GM12878 (cell line): ENCODE data around the gene IPP. TPM values are rescaled to one million over a fixed set of nuclear protein-coding genes. Genes with fewer than 3 reads are reported as not detected.

Experiments
- ATAC-seq: fragments of 200-7000 bp; cut with Tn5 transposase; 3 replicates; pipeline ENCODE4 v1.9.1; 2020; ENCODE audit warnings: mild to moderate bottlenecking, moderate library complexity
- BruUV-seq: library from RNA; stranded (reverse); fragments of 400-500 nt; replicated peaks from 2 replicates; lab custom pipeline; 2021; lab: Mats Ljungman, UMichigan
- CTCF ChIA-PET: fragments of 300-600 bp; sonication (Branson Sonifier 250); formaldehyde crosslinking; extraction: SDS; loops from one replicate; lab custom pipeline; 2021; ENCODE audit warnings: inconsistent platforms; lab: Yijun Ruan, JAX
- POLR2A ChIA-PET: fragments of 350-600 bp; formaldehyde crosslinking; extraction: SDS; loops from one replicate; lab custom pipeline; 2021; ENCODE audit warnings: inconsistent platforms; lab: Charles Lee
- RAD21 ChIA-PET: fragments of 300-600 bp; sonication (Branson Sonifier 250); formaldehyde crosslinking; loops from one replicate; lab custom pipeline; 2023; ENCODE audit warnings: antibody characterized with exemption; ENCODE audit not compliant: unreplicated experiment; lab: Charles Lee
- SMC1A ChIA-PET: fragments of 300-600 bp; sonication (Branson Sonifier 250); formaldehyde crosslinking; loops from one replicate; lab custom pipeline; 2023; ENCODE audit not compliant: unreplicated experiment, uncharacterized antibody; lab: Charles Lee
- DNase-seq: peaks from one replicate; pipeline ENCODE4 v3.0.0-alpha.2; 2011; ENCODE audit warnings: low read depth, low spot score
- FAIRE-seq: peaks from 3 replicates; lab custom pipeline; 2011; peaks lifted over from hg19 to GRCh38; lab: Jason Lieb, UNC
- H2AFZ ChIP-seq: 2 replicates; pipeline ENCODE4 v1.6.0; 2011; ENCODE audit warnings: low read depth, low read length, control low read depth; ENCODE audit not compliant: control insufficient read depth
- H3K27ac ChIP-seq: 2 replicates; pipeline ENCODE4 v1.5.1; 2011; ENCODE audit warnings: control low read depth; ENCODE audit not compliant: control insufficient read depth, insufficient read depth
- H3K27me3 ChIP-seq, 2 experiments: replicated peaks in 1 of 2; 2 replicates each; pipeline versions ENCODE4 v1.6.0 to v1.6.1; 2011; ENCODE audit warnings: low read length in 1 of 2; ENCODE audit not compliant: control insufficient read depth in 2 of 2, insufficient read depth in 2 of 2
- H3K36me3 ChIP-seq, 2 experiments: 2 replicates each; pipeline ENCODE4 v1.5.1; 2011; ENCODE audit warnings: low read length in 1 of 2; ENCODE audit not compliant: control insufficient read depth in 2 of 2, insufficient read depth in 2 of 2
- H3K4me1 ChIP-seq: 2 replicates; pipeline ENCODE4 v1.6.1; 2011; ENCODE audit warnings: mild to moderate bottlenecking, low read length, moderate library complexity, mixed read lengths; ENCODE audit not compliant: control insufficient read depth, insufficient read depth
- H3K4me2 ChIP-seq: 2 replicates; pipeline ENCODE4 v1.6.0; 2011; ENCODE audit warnings: control low read depth; ENCODE audit not compliant: control insufficient read depth, insufficient read depth
- H3K4me3 ChIP-seq: fragments of 200-600 bp; sonication (generic); 2 replicates; pipeline ENCODE4 v1.5.1; 2016
- H3K79me2 ChIP-seq: 2 replicates; pipeline ENCODE4 v1.6.0; 2011; ENCODE audit warnings: low read length; ENCODE audit not compliant: control insufficient read depth, insufficient read depth
- H3K9ac ChIP-seq: 2 replicates; pipeline ENCODE4 v1.8.0; 2011; ENCODE audit warnings: low read length, control low read depth, mixed read lengths; ENCODE audit not compliant: control insufficient read depth, insufficient read depth
- H3K9me3 ChIP-seq: replicated peaks from 3 replicates; pipeline ENCODE4 v1.5.1; 2011; ENCODE audit warnings: mild to moderate bottlenecking, low read length; ENCODE audit not compliant: control insufficient read depth, insufficient read depth
- H4K20me1 ChIP-seq: 2 replicates; pipeline ENCODE4 v1.6.0; 2011; ENCODE audit not compliant: control insufficient read depth, insufficient read depth
- whole genome bisulfite sequencing: methylation state at CpG from one replicate; pipeline ENCODE4 v1.1.6; 2016; ENCODE audit warnings: low lambda C conversion rate; ENCODE audit not compliant: insufficient replicate concordance, insufficient coverage; ENCODE audit errors: missing lambda C conversion rate; 5-methylcytosine and 5-hydroxymethylcytosine counted together
- in situ Hi-C: fragments of 300-500 bp; cut with MboI; formaldehyde crosslinking; loops from 9 replicates; pipeline ENCODE4 v1.14.3; 2018; ENCODE audit warnings: mixed read lengths
- intact Hi-C: fragments of 100-400 bp; cut with micrococcal nuclease; formaldehyde crosslinking; loops from one replicate; pipeline ENCODE4 v1.14.2; 2022; ENCODE audit not compliant: unreplicated experiment
- polyA plus RNA-seq, 11 experiments: library from polyadenylated mRNA; depleted of rRNA in 4 of 11; unstranded in 6 of 11; stranded (reverse) in 5 of 11; fragments of >200 nt; fragmentation: Nextera tagmentation in 4 of 11; fragmentation: Illumina TruSeq in 1 of 11; extraction: Ambion mirVana in 4 of 11; extraction: Trizol in 1 of 11; gene quantifications; 1 replicate in 1 of 11; 2 replicates in 10 of 11; pipeline versions ENCODE4 v1.2.1 to v1.2.3, GENCODE V29; 2011 to 2016; ENCODE audit warnings: inconsistent platforms in 2 of 11, missing spikeins in 2 of 11, low read depth in 1 of 11
- total RNA-seq, 4 experiments: library from RNA; depleted of rRNA in 3 of 4; stranded (reverse); fragments of >200 nt in 3 of 4; fragmentation: Illumina TruSeq in 1 of 4; extraction: Trizol in 1 of 4; gene quantifications; 2 replicates each; pipeline versions ENCODE4 v1.2.1 to v1.2.3, GENCODE V29; 2013 to 2021
- TF ChIP-seq, protein P1 (sequence below): IDR thresholded peaks from 2 replicates; pipeline ENCODE4 v1.6.1; 2012; ENCODE audit warnings: low read depth, low read length, improper control_type of control experiment
- TF ChIP-seq, protein P2 (sequence below): fragments of 450-650 bp; IDR thresholded peaks from 2 replicates; pipeline ENCODE4 v1.6.1; 2017; ENCODE audit warnings: mild to moderate bottlenecking

The IPP gene
- total and polyA plus RNA-seq, 10 of the 15 experiments (the other 5 are each of a cell fraction or from before 2014, with no cell fraction given), result 4.7 to 15.0 (median 10.4) TPM

DNA sequence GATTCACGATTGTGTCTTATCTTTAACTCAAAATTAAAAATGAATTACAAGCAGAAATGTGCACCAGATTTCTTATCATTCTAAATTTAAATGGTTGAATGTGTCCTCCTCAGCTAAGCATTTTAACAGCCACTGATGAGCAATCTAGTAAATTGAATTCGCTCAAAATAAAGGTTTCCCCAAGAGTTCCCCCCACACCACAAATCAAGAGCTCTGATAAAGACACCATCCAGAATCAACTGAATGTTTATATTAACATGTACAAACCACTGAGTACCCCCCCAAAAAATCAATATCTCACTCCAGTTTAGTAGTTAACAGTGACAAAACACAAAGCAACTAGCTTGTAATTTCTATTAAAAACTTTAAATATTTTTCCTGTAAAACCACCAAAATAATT is 66.1 kb downstream of the IPP start:
- ChIA-PET SMC1A (interaction anchor here (1.0 to 1.8 kb wide), 2 partner anchors 27 to 40 kb away, joined by 3 to 6 read pairs; no protein-coding TSS in a partner anchor), RAD21 (no interaction called here), POLR2A (interaction anchor here (1.2 to 2.6 kb wide), 2 partner anchors 10 to 31 kb away, joined by 3 to 15 read pairs; no protein-coding TSS in a partner anchor), CTCF (interaction anchor here (0.7 kb wide), 2 partner anchors 38 to 159 kb away, joined by 3 read pairs; no protein-coding TSS in a partner anchor)
- DNase-seq (no peak), ATAC-seq (no peak), FAIRE-seq (no peak)
- H2AFZ ChIP-seq, result no peak overlapping the region
- in situ Hi-C loops (no loop called here), intact Hi-C loops (loop anchor here (10.0 kb wide), 2 partner anchors 500 to 660 kb away; partner anchors contain the start of gene NSUN4)
- H3K9me3 ChIP-seq, result no peaks in the 10 kb centered on the region
- H3K4me2 ChIP-seq, result peak overlapping the region; percentile 64
- peaks cover under 1% of the 10 kb centered on the region; the same call in 1 of the 2 replicates for H4K20me1 ChIP-seq
- 62% methylated on average over 2 of the region's 2 CpGs for WGBS
- H3K9ac ChIP-seq, result no peak overlapping the region
- no TSS peak for BruUV-seq
- H3K79me2 ChIP-seq, result peaks cover 89% of the 10 kb centered on the region
- TF ChIP-seq, protein P1, sequence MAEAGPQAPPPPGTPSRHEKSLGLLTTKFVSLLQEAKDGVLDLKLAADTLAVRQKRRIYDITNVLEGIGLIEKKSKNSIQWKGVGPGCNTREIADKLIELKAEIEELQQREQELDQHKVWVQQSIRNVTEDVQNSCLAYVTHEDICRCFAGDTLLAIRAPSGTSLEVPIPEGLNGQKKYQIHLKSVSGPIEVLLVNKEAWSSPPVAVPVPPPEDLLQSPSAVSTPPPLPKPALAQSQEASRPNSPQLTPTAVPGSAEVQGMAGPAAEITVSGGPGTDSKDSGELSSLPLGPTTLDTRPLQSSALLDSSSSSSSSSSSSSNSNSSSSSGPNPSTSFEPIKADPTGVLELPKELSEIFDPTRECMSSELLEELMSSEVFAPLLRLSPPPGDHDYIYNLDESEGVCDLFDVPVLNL, result no peak
- TF ChIP-seq, protein P2, sequence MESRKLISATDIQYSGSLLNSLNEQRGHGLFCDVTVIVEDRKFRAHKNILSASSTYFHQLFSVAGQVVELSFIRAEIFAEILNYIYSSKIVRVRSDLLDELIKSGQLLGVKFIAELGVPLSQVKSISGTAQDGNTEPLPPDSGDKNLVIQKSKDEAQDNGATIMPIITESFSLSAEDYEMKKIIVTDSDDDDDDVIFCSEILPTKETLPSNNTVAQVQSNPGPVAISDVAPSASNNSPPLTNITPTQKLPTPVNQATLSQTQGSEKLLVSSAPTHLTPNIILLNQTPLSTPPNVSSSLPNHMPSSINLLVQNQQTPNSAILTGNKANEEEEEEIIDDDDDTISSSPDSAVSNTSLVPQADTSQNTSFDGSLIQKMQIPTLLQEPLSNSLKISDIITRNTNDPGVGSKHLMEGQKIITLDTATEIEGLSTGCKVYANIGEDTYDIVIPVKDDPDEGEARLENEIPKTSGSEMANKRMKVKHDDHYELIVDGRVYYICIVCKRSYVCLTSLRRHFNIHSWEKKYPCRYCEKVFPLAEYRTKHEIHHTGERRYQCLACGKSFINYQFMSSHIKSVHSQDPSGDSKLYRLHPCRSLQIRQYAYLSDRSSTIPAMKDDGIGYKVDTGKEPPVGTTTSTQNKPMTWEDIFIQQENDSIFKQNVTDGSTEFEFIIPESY, result no peak
- no peaks in the 10 kb centered on the region; the same call in 1 of the 2 replicates for H3K4me1 ChIP-seq
- peak overlapping the region; percentile 97 for H3K4me3 ChIP-seq
- H3K27me3 ChIP-seq, result no peaks in the 10 kb centered on the region
- no peak overlapping the region for H3K27ac ChIP-seq
- H3K36me3 ChIP-seq, result no peaks in the 10 kb centered on the region
